Measurements from ENCODE around the gene MAML2.

Gene MAML2

DNA sequence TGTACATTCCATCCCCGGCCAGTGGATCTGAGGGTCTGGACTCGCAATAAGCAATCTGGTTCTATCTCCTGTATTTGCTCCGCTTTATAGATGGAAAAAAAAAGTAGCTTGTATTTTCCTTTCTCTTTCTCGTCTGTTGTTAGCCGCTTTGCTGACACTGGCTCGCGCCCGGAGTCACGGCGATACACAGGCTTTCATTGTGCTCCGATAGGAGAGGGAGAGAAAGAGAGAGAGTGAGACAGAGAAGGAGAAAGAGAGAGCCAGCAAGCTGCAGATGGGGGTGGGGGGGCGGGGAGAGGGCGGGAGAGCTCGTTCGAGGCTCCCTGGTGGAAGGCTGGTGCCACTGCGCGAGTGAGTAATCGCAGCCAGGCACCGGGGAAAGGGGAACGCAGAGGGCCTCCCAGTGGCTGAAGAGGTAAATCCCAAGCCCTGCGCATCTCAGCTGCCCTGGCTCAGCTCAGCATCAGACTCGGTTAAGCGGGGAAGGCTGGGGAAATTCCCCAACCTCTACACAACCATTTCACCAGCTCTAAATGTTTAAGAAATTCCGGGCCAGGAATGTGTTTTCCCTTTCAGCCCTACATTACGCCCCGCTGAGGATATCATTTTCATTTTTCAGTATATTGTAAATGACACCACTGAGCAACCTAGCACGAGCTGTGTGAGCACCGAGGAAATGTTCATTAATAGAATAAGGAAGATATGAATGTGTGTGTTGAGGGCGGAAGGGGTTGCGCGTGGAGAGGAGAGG is at the start of gene MAML2:
Gene MAML2, minus strand, starts transcription at position 235 of the 751 bp plus-strand sequence. CDS start 1,300 bp downstream, outside the sequence.
- DNase-seq (ENCODE audit: low read depth), result peak; percentile 89

DNA sequence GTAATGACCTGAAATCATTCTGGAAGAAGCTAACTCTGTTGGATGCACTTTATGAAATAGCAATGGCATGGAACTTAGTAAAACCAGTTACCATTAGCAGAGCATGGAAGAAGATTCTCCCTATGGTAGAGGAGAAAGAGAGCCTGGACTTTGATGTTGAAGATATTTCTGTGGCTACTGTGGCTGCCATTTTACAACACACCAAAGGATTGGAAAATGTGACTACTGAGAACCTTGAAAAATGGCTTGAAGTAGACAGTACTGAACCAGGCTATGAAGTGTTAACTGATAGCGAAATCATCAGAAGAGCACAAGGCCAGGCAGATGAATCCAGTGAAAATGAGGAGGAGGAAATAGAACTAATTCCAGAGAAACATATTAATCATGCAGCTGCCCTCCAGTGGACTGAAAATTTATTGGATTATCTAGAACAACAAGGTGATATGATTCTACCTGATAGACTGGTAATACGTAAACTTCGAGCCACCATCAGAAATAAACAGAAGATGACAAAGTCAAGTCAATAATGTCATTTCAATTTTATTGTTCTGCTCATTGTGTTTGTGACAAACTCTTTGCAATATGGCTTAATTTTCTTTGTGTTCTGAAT is 48.8 kb upstream of the MAML2 start:
- no peak for DNase-seq (ENCODE audit: low read depth)

DNA sequence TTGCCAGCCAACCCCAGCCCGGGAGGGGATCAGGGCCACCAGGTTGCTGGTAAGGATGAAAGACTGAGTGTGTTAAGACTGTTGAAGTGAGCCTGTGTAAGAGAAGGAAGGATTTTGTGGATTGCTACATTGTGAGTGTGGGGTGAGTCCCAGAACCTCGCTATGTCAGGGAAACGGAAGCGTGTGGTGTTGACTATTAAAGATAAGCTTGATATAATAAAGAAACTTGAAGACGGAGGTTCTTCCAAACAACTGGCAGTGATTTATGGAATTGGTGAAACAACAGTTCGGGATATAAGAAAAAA is 47.4 kb upstream of the MAML2 start:
- no peak for DNase-seq (ENCODE audit: low read depth)

DNA sequence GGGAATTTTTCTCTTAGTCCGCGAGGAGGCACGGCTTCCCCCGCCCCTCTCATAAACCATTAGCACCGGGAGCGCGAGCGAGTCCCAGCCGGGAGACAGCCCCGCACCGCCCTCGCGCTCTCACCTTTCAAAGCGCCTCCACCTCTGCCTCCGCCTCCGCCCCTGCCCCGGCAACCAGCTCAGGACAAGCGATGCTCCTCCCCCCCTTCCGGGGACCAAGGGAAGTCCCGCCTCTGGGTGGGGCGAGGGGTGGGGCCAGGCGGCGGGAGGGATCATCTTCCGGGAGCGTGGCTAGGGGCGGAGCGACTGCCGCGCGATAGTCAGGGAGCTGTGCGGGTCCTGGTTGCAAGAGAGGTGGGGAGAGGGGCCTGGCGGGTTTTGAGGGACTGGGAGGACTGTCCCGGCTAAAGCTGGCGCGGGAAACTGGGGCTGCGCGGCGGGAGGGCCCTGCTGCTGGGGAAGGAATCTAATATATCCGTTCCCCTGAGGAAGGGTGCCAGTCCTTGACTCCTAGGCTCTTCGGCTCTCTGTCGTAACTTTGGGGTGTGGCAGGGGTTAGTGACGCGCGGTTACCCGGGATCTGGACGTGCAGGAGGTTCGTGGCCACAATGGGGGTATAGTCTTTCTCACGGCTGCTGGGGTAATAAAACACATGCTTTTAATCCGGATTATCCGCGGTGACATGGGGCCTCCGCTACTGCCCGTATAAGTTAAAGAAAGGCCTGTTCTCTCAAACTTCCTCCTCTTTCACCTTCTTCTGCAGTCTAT is 46.9 kb upstream of the MAML2 start, which contains the start of the genes CCDC82 and JRKL:
Gene CCDC82, minus strand, starts transcription at position 193 of the 768 bp plus-strand sequence. CDS start 5,165 bp downstream, outside the sequence.
Gene JRKL, plus strand, starts transcription at position 294 of the 768 bp plus-strand sequence. CDS start 637 bp downstream, outside the sequence.
- peak; percentile 88 for DNase-seq (ENCODE audit: low read depth)

DNA sequence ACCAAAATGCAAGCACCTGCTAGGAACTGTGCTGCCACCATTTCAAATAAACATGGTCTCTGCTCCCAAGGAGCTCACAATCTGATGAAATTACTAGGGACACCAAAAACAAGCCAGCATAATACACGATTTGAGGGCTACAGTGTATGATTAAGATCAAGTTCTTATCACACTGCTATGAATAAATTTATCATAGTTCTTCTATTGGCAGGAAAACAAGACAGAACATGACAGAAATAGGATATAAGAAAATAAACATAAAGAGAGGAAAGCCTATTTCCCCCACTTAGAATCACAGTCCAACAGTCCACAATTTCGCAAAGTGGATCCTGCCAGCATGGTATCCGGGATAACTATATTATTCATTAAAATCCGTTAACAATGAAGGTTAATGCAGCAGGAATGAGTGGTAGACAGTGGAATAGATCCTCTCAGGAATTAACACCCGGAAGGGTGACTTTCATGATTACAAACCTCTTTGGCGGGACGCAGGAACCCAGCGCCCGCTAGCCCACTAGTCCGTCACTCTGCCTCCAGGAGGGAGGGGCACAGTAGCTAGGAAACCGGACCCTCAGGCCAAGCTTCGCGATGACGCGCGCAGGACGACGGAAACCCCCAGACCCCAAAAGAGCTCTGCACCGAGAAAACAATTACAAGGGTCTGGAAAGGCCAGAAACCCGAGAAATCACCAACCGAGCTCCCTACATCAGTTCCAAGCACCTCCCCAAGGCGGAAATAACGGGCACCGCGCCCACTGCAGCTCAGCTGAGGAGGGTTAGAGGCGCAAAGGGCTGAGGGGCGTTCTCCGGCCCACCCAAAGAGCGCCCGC is 46.1 kb upstream of the MAML2 start:
- DNase-seq (ENCODE audit: low read depth), result no peak

DNA sequence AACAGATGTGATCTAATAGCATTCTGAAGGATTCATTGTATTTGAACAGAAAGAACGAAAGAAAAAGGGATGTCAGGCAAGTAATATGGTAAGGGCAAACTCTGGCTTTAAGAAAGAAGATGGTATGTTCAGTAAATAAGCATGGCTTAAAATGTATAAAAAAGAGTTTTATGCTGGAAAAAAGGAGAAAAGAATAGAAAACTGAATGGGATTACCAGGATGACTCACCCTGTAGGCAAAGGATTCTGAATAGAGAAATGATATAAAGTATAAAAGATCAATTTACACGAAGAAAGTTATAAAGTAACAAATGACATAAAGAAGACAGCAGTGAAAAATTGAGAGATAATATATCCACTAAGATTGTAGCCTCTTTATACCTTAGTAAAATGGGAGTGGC is 42.2 kb upstream of the MAML2 start:
- no peak for DNase-seq (ENCODE audit: low read depth)

DNA sequence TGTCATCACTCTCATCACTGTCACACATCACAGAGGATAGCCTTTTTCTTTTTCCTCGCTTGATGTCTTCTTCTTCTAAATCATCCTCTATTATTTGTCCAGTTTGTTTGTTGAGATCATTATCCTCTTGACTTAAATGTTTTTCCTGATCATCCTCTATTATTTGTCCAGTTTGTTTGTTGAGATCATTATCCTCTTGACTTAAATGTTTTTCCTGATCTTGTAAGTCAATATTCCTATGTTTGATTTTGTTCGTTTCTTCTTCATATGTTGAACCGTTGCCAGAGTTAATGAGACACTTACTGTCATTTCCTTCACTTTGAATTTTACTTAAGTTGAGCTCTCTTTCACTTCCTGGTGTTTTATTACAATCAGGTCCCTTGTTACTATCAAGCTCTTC is 41.2 kb upstream of the MAML2 start:
- no peak for DNase-seq (ENCODE audit: low read depth)

DNA sequence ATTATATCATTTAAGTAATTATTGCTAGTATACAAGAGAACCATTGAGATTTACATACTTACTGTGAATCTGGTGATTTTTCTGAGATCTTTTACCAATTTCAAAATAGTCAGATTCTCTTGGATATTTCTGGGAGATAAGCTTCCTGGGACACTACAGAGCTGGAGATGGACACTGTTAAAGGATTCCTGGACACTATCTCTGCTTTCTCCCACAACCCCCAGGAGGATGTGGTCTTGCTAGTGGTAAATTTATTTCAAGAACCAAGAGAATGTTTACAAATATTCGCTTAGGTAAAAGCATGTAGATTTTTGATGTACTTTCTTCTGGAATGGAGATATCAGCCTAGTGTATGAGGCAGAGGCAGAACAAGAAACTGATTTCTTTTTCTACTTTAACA is 33.8 kb upstream of the MAML2 start:
- no peak for DNase-seq (ENCODE audit: low read depth)

DNA sequence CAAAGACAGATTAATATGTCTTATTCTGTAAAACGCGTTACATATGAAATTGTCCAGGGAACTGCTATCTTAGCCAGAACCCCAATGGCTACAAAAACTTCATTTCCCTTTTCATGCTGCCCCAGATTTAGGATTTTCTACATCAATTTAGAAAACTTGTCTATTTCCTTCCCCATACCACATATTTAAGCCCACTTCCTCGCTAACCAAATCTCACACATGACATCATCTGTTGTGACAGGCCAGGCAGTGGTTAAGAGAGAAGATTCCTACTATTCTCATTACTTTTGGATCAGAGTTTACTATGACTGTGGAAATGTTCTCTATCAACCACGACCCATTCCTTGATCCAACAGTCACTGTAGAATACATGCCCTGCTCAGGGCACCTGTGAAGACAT is 30.8 kb upstream of the MAML2 start:
- no peak for DNase-seq (ENCODE audit: low read depth)

DNA sequence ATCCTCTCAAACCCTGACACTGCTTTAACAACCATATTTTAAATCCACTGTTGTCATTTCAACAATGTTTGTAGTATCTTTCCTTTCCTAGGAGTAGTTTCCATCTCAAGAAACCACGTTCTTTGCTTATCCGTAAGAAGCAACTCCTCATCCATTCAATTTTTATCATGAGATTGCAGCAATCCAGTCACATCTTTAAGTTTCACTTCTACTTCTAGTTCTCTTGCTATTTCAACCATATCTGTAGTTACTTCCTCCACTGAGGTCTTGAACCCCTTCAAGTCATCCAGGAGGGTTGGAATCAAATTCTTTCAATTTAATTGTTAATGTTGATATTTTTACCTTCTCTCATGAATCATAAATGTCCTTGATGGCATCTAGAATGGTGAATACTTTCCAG is 24.3 kb upstream of the MAML2 start:
- no peak for DNase-seq (ENCODE audit: low read depth)

DNA sequence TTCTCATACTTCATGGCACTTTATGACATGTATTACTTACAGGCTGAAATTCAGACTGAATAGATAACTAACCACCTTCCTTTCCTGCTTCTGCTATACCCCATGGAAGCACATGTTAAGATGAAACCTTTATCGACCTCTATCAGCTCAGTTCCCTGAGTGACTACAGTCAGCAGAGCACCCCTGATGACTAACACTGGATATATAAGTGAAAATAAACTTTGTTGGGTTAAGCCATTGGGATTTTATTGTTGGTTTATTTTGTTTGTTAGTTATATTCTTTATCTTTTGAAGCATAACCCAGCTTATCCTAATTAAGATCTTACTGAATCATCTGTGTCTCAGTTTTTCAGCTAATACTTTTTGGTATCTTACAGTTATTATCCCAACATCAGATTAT is 23.0 kb upstream of the MAML2 start:
- no peak for DNase-seq (ENCODE audit: low read depth)

DNA sequence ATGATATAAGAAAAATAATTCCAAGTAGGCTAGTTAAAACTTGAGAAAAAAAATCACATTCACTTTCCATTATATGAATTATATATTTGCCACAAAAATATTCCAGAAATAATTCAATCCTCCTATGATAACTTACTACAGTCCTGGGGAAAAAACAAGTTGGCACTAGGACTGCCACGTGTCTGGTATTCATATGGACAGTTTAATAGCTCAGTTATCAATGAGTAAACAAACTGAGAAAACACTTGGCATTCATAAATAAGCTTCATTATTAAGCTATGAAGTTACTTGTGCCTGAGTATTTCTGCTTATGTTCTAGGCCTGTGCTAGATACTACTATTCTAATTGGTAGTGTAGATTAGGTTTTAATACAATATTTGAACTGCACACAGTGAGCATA is 22.5 kb upstream of the MAML2 start:
- no peak for DNase-seq (ENCODE audit: low read depth)

DNA sequence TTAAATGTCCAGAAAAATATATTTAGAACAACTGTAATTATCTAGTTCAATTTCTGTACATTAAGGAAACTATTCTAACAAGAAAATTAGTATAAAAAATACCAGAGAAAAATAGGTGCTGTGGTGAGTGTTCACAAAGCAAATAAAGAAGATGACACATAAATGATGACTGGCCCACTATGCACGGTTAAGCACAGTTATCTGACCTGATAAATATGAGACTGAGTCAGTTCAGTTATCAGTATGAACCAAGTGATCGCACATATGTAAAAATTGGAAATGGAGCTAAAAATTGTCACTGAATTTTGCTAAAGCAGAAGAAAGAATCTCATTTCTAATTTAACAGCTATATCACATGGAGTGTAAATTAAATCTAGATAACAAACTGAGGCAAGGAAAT is 18.8 kb upstream of the MAML2 start:
- no peak for DNase-seq (ENCODE audit: low read depth)

DNA sequence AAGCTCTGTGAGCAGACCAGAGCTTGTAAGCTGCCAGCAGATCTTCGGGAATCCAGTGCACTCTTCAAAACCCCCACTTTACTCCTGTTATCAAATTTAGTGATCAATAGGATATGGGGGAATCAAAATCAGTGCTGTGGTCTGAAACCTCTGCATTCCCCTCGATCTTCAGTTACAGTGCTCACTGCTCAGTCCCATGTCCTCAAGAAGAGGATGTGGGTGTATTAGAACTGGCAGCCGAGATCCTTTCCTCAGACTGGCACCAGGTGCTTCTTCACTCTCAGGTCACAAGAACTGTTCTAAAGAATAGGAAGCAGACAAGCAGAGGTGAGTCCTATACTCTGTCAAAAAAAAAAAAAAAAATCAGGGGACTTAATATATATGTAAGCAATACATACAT is 15.3 kb upstream of the MAML2 start:
- no peak for DNase-seq (ENCODE audit: low read depth)

DNA sequence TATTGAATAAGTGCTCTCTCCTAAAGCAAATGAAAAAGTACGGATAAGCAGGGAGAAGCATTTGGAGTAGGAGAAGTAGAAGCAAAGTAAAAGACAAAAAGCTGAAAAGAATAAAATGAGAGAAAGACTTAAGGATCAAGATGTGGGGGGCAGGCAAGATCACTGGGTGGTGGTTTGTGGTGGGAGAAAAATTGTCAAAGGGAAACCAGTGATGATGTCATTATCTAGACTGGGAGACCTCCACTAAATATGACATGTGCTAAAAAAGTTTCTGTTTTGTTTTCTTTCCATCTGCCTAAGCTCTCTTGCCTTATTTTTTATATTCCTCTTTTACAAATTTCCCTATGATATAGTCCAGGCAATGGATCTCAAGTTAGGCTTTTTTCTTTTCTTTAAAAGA is 14.8 kb upstream of the MAML2 start:
- DNase-seq (ENCODE audit: low read depth), result no peak

DNA sequence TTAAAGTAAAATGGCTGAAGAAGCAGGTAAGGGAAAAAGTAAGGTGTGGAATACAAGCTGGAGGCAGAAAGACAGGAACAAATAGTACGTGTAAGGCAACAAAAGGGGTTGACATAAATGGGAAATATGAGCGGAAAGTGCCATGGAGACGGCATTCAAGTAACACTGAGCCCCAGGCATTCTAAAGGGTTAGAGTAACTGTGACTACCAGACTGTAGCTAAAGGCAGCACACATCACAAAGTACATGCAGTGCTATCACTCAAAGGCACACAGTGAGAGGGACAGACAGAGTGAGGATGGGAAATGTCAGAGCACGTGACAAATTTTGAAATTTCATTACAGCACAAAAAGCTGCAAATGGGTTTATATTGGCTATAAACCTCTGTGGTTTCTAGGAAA is 13.9 kb upstream of the MAML2 start:
- DNase-seq (ENCODE audit: low read depth), result no peak

DNA sequence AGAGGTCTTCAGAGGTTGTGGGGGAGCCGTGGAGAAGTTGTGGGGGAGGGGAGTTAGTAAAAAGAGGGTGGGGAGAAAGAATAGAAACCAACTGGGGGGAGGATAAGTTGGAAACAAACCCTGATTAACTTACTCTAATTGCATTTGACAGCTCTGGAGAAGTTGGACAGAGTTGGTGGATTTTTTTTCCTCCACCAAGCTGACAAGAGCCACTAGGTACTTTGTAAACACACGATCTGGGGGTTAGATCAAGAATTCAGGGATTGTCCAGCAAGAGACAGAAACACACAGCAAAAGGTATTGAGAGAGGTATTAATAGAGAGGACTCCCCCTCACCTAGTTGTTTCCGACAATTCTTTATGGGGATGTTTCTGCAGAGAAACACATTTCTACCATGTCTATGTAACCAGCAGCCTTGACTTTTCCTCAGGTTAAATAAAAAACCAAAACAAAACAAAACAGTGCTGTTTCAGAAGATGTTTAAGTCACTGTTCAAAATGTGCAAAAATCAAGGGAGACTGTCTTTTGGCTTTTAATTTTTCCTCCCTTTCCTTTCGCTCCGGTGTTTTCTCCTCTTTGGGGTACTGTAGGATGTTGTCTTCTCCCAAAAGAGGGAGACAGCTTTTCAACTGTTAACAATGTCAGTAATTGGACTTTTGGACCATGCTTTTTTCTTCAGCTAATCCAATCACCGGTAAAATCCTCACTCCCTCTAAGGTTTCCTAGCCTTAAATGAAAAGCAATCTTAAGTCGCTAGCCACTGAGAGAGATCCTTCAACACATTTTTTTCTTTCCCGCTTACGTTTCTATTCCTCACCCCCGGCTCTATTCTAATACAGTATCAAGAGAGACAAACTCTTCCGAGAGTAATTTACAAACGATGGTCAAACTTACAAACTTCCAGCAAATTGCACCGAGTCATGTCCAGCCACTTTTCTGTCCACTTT is 708 bp downstream of the MAML2 start:
- no peak for DNase-seq (ENCODE audit: low read depth)

DNA sequence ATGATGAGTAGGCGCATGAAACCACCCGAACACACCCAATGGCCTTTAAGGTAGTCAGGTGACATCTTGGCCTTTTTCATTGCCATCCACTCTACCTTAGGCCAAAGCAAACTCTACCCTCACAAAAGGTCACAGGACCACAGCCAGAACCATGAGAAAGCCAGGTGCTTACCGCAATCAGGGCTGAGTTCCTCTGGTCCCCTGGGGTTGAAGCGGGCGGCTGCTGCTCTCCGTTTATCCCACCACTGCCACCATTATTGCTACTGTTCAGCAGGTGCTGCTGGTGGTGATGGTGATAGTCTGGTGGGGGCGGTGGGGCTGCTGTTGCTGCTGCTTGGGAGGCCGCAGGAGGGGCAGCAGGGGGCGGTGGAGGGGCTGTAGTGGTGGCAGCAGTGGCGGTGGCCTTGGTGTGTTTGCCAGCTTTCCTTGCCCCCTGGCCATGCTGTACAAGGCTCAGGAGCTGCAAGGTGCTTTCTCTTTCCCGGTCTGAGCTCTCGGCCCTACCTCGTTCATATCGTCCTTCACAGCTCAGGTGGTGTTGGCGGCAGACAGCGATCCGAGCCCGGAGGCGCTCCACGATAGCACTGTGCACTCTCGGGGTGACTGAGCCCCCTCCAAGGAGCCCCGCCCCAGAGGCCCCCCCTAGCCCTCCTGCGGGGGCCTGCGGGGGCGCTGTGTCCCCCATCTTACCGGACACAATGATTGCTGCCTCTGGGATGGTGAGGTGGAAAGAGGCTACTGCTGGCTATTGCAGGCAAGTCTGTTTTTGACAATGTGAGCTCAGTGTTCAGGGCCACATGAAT is 1.6 kb downstream of the MAML2 start:
- DNase-seq (ENCODE audit: low read depth), result no peak

DNA sequence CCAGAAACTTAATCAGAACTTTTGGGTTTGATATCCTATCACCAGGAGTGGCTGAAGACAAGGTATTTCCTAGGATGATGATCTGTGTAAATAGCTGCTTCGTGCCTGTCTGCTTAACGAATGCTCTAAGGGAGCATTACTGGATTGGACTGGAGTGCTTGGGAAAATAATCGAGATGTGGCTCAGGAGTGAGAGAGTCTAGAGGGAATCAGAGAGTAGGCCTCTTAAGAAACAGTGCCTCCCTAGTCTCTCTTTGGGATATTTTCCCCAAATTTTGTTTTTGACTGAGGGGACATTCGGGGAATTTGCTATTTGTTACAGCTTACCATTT is 2.5 kb downstream of the MAML2 start:
- DNase-seq (ENCODE audit: low read depth), result no peak
